ENCODE measurements around the gene FRMD4B.

DNA sequence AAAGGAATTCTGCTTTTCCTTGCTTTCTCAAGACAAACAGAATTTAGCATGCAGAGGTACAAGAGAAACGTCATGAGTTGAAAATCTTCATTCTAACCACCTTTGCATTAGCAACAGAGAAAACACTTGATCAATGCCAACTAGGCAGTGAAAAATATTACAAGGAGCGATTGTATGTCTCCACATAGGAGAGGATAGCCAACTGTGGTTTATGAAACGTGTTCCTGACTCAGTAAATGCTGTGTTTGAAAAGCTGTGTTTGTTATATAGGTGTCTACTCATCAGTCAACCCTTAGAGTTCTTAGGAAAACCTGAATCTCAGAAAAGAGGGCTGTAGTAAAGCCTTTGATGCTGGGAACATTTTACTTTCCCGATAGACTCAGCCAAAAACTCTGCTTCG is 102.4 kb downstream of the FRMD4B start:
- no peak for TF ChIP-seq POLR2A (IDR thresholded peaks at IDR 0.05)
- TF ChIP-seq, protein P1, sequence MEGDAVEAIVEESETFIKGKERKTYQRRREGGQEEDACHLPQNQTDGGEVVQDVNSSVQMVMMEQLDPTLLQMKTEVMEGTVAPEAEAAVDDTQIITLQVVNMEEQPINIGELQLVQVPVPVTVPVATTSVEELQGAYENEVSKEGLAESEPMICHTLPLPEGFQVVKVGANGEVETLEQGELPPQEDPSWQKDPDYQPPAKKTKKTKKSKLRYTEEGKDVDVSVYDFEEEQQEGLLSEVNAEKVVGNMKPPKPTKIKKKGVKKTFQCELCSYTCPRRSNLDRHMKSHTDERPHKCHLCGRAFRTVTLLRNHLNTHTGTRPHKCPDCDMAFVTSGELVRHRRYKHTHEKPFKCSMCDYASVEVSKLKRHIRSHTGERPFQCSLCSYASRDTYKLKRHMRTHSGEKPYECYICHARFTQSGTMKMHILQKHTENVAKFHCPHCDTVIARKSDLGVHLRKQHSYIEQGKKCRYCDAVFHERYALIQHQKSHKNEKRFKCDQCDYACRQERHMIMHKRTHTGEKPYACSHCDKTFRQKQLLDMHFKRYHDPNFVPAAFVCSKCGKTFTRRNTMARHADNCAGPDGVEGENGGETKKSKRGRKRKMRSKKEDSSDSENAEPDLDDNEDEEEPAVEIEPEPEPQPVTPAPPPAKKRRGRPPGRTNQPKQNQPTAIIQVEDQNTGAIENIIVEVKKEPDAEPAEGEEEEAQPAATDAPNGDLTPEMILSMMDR (IDR thresholded peaks at IDR 0.05), result no peak

Measured in lower leg skin (tissue), 3 donors.